IPS DF 6.9 (cell line): ENCODE data around the gene CHRM2.

Experiments
- DNase-seq: peaks from one replicate; pipeline ENCODE4 v3.0.0-alpha.2; 2013; ENCODE audit warnings: low read depth, low spot score
- H3K27ac ChIP-seq: one replicate; pipeline ENCODE4 v1.5.1; 2013; ENCODE audit warnings: low read length, control low read depth
- H3K27me3 ChIP-seq: 2 replicates; pipeline ENCODE4 v1.6.1; 2013; ENCODE audit warnings: mild to moderate bottlenecking, low read length; ENCODE audit not compliant: control insufficient read depth, insufficient read depth
- H3K36me3 ChIP-seq: 2 replicates; pipeline ENCODE4 v1.6.1; 2013; ENCODE audit warnings: low read length; ENCODE audit not compliant: control insufficient read depth, insufficient read depth
- H3K4me1 ChIP-seq: 2 replicates; pipeline ENCODE4 v1.6.1; 2013; ENCODE audit warnings: low read length; ENCODE audit not compliant: control insufficient read depth, insufficient read depth
- H3K4me3 ChIP-seq: 2 replicates; pipeline ENCODE4 v1.5.1; 2013; ENCODE audit warnings: mild to moderate bottlenecking, low read length
- H3K9me3 ChIP-seq: 2 replicates; pipeline ENCODE4 v1.6.1; 2013; ENCODE audit warnings: low read length, inconsistent platforms; ENCODE audit not compliant: control insufficient read depth, insufficient read depth
- WGBS: extraction: QIAGEN DNeasy Blood & Tissue Kit; methylation state at CpG from one replicate; pipeline ENCODE4 v1.1.7; 2013; ENCODE audit warnings: mixed read lengths, missing lambda C conversion rate; ENCODE audit not compliant: insufficient read length, insufficient coverage; 5-methylcytosine and 5-hydroxymethylcytosine counted together

The CHRM2 gene

GRCh38 chr7:137015015-137015414 lies 146.6 kb downstream of the CHRM2 start:
- no peak for DNase-seq
- no peaks in the 10 kb centered on the region for H3K36me3 ChIP-seq
- H3K27ac ChIP-seq = no peak overlapping the region
- no CpG with 5 or more reads among the region's 3 CpGs for WGBS
- H3K4me3 ChIP-seq = no peak overlapping the region
- no peaks in the 10 kb centered on the region for H3K4me1 ChIP-seq
- no peaks in the 10 kb centered on the region for H3K27me3 ChIP-seq
- H3K9me3 ChIP-seq = no peaks in the 10 kb centered on the region

GRCh38 chr7:137017221-137017620 lies 148.8 kb downstream of the CHRM2 start:
- WGBS = no CpG with 5 or more reads among the region's 1 CpG
- H3K36me3 ChIP-seq = no peaks in the 10 kb centered on the region
- H3K4me1 ChIP-seq = no peaks in the 10 kb centered on the region
- H3K27ac ChIP-seq = no peak overlapping the region
- H3K4me3 ChIP-seq = no peak overlapping the region
- H3K27me3 ChIP-seq = no peaks in the 10 kb centered on the region
- H3K9me3 ChIP-seq = no peaks in the 10 kb centered on the region
- DNase-seq = no peak

DNA sequence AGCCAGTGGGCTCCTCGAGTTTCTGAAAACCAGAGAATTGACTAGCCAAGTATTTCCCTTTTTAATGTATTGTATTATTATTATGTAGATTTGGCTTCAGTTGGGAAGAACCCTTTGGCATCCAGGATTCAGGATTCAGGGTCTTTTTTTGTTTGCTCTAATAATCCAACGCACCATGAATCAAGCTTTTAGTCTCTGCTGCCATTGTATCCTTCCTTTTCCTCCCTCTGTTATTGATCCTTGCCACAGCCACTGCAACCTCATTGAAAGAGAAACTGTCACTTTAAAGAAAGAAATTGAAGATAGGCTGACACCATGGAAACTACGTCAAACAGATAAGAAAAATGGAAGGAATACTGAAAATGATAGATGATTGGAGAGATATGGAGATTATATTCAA lies 150.0 kb downstream of the CHRM2 start:
- Histone ChIP-seq H3K4me1 (no peaks in the 10 kb centered on the region), H3K36me3 (no peaks in the 10 kb centered on the region), H3K27me3 (no peaks in the 10 kb centered on the region), H3K27ac (no peak overlapping the region), H3K9me3 (no peaks in the 10 kb centered on the region), H3K4me3 (no peak overlapping the region)
- WGBS = no CpG with 5 or more reads among the region's 3 CpGs
- no peak for DNase-seq

GRCh38 chr7:137020351-137020750 lies 151.9 kb downstream of the CHRM2 start:
- Histone ChIP-seq H3K4me3 (no peak overlapping the region), H3K27ac (no peak overlapping the region), H3K4me1 (no peaks in the 10 kb centered on the region), H3K36me3 (no peaks in the 10 kb centered on the region), H3K27me3 (no peaks in the 10 kb centered on the region), H3K9me3 (no peaks in the 10 kb centered on the region)
- no peak for DNase-seq
- no CpG with 5 or more reads among the region's 1 CpG for whole genome bisulfite sequencing

DNA sequence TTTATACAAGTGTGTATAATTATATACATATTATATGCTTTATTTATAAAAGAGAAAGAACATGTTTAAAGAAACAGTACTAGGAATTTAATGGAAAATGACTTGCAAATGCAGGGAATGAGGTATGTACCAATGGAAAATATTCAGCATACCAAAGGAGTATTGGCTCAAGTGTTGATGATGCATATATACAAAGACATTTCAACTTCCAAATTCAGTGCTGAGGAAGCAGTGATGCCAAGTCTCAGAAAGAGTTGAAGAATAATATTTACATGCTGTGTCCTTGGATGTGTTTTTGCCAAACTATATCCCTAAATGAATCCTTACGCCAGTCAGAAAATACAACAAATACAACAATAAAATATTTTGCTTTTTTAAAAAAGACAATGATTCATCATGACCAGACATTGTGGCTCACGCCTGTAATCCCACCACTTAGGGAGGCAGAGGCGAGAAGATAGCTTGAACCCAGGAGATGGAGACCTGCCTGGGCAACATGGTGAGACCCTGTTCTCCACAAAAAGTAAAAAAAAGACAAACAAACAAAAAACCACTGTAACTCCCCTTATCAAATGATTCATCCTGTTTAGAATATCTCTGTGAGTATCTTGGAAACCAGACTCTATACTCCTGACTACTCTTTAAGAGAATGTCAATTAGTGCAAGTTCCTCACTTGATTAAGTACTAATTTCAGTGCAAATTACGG lies 157.2 kb downstream of the CHRM2 start:
- DNase-seq = no peak
- Histone ChIP-seq H3K27me3 (no peaks in the 10 kb centered on the region), H3K36me3 (no peaks in the 10 kb centered on the region), H3K4me3 (no peak overlapping the region), H3K27ac (no peak overlapping the region), H3K4me1 (no peaks in the 10 kb centered on the region), H3K9me3 (no peaks in the 10 kb centered on the region)
- WGBS = no CpG with 5 or more reads among the region's 4 CpGs

GRCh38 chr7:137026176-137026500 lies 157.7 kb downstream of the CHRM2 start:
- no peak overlapping the region for H3K4me3 ChIP-seq
- no peaks in the 10 kb centered on the region for H3K36me3 ChIP-seq
- no peaks in the 10 kb centered on the region for H3K27me3 ChIP-seq
- no CpG with 5 or more reads among the region's 1 CpG for WGBS
- no peak for DNase-seq
- no peaks in the 10 kb centered on the region for H3K9me3 ChIP-seq
- H3K4me1 ChIP-seq = no peaks in the 10 kb centered on the region
- H3K27ac ChIP-seq = no peak overlapping the region

DNA sequence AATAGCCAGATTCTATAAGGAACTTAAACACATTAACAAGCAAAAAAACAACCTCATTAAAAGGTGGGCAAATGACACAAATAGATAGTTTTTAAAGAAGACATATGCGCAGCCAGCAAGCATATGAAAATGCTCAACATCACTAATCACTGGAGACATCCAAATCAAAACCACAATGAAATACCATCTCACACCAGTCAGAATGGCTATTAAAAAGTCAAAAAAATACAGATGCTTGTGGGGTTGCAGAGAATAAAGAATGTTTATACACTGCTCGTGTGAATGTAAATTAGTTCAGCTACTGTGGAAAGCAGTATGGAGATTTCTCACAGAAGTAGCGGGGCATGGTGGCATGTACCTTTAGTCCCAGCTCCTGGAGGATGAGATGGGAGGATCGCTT lies 164.0 kb downstream of the CHRM2 start:
- H3K4me3 ChIP-seq = no peak overlapping the region
- DNase-seq = no peak
- H3K4me1 ChIP-seq = no peaks in the 10 kb centered on the region
- H3K36me3 ChIP-seq = no peaks in the 10 kb centered on the region
- H3K27ac ChIP-seq = no peak overlapping the region
- no CpG with 5 or more reads among the region's 4 CpGs for WGBS
- H3K27me3 ChIP-seq = no peaks in the 10 kb centered on the region
- no peaks in the 10 kb centered on the region for H3K9me3 ChIP-seq

GRCh38 chr7:137036768-137037167 lies 168.3 kb downstream of the CHRM2 start:
- no peaks in the 10 kb centered on the region for H3K36me3 ChIP-seq
- DNase-seq = no peak
- H3K4me3 ChIP-seq = no peak overlapping the region
- no peak overlapping the region for H3K27ac ChIP-seq
- no peaks in the 10 kb centered on the region for H3K27me3 ChIP-seq
- WGBS = no CpG with 5 or more reads among the region's 2 CpGs
- no peaks in the 10 kb centered on the region for H3K9me3 ChIP-seq
- no peaks in the 10 kb centered on the region for H3K4me1 ChIP-seq

GRCh38 chr7:137038706-137039105 lies 170.3 kb downstream of the CHRM2 start:
- H3K27me3 ChIP-seq = no peaks in the 10 kb centered on the region

GRCh38 chr7:137040745-137041144 lies 172.3 kb downstream of the CHRM2 start:
- H3K4me3 ChIP-seq = no peak overlapping the region
- no peak overlapping the region for H3K27ac ChIP-seq
- no peaks in the 10 kb centered on the region for H3K9me3 ChIP-seq
- no peaks in the 10 kb centered on the region for H3K4me1 ChIP-seq
- DNase-seq = no peak
- no CpG with 5 or more reads among the region's 7 CpGs for WGBS
- no peaks in the 10 kb centered on the region for H3K27me3 ChIP-seq
- no peaks in the 10 kb centered on the region for H3K36me3 ChIP-seq

More at GRCh38 chr7:137038706-137039105, 170.3 kb downstream of the CHRM2 start:
- whole genome bisulfite sequencing = no CpG with 5 or more reads among the region's 2 CpGs
- Histone ChIP-seq H3K36me3 (no peaks in the 10 kb centered on the region), H3K27ac (no peak overlapping the region), H3K4me1 (no peaks in the 10 kb centered on the region), H3K4me3 (no peak overlapping the region), H3K9me3 (no peaks in the 10 kb centered on the region)
- no peak for DNase-seq

GRCh38 chr7:137045573-137045972 lies 177.1 kb downstream of the CHRM2 start:
- H3K36me3 ChIP-seq = no peaks in the 10 kb centered on the region
- H3K4me1 ChIP-seq = no peaks in the 10 kb centered on the region; the same call in 1 of the 2 replicates
- H3K9me3 ChIP-seq = no peaks in the 10 kb centered on the region
- no peaks in the 10 kb centered on the region for H3K27me3 ChIP-seq
- H3K27ac ChIP-seq = no peak overlapping the region
- no CpG with 5 or more reads among the region's 3 CpGs for WGBS
- no peak for DNase-seq
- H3K4me3 ChIP-seq = no peak overlapping the region
